GM21515 (cell line): Measurements from ENCODE around the gene CDKL5.

Source experiments
- ATAC-seq: cut with Tn5 transposase; IDR thresholded peaks from one replicate; pipeline ENCODE4 v1.9.1; 2021; ENCODE audit not compliant: unreplicated experiment

Gene CDKL5

GRCh38 chrX:18691431-18691830, 266.0 kb downstream of the CDKL5 start:
- ATAC-seq, result no peak

DNA sequence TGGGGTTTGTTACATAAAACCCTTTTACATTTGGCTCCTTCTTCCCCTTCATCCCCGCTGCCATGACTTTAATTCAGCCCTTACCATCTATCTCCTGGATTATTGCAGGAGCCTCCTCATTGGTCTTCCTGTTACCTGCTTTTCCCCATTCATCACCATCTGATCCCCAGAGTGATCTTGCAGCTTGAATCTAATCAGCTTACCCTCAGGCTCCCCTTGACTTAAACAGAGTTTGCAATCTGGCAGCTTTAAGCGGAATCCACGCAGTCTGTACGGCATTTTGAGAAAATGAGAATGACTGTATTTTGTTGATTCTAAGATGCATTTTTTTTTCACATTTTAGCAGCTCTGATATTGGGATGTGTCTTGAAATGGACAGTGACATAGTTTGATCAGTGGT, 267.1 kb downstream of the CDKL5 start:
- ATAC-seq, result no peak

DNA sequence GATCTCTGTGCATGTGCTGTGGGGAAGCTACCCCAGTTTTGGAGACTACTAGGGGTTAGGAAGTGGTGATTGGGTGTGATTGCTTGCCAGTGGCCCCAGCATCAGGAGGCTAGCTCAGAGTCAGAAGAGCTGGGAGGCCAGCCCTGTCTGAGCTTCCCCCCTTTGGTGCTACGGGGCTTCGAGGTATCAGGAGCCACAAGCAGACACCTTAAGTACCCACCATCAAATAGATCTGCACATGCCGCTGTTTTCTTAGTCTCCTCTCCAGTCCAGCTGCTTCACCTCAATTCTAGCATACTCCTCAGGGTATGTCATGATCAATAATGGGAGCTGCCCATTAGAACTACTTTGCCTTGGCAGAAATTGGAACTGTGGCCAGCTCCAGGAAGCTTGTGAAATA, 271.2 kb downstream of the CDKL5 start:
- ATAC-seq, result no peak

- ATAC-seq, result no peak
These were observed 273.6 kb downstream of the CDKL5 start for GRCh38 chrX:18698737-18699650.

- no peak for ATAC-seq
These were observed 276.4 kb downstream of the CDKL5 start for GRCh38 chrX:18701621-18702361.

DNA sequence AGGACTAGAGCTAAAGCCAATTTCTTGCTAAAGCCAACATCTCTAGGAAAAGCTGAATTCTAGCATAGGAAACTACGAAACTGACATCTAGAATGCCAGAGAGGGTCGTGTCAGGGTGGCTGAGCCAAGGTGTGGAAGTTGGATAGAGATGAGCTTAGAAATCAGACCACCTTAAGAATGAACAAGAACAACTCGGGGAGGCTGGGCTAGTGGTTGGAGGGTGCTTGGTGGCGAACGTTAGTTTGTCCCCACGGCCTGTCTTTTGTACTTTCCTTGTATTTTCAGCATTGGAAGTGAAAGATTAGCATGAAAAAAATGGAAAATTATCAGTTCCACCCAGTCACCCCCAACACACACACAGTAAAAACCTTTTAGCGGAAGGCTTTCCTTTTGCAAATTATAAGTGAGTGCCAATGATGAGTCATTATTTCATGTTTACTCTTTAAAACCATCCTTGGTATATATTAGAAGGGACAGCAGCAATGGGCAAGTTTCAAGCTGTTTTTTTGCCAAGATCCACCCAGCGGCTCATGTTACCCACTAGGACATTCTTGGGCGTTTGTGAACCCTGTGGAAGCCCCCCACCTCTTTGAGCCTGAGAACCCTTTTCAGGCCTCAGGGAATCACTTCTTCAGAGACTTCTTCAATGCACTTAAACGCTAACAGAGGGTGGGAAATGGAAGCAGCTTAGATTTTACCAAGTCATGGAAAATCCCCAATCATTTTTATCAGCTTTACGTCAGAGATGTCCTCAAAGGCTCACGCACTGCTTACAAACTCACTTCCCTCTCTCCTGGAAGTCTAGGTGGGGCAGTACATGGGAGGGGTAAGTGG, 277.2 kb downstream of the CDKL5 start:
- ATAC-seq, result no peak
